ENCODE measurements around the gene PROP1.

GRCh38 chr5:177958696-177959095, 37.3 kb downstream of the PROP1 start:
- TF ChIP-seq POLR2A (IDR thresholded peaks at IDR 0.05) (no peak), CTCF (IDR thresholded peaks at IDR 0.05) (no peak)
